ENCODE data around the gene DND1.
"Not testable (repeated sequence)": the region's sequence is repeated elsewhere in the genome, so short reads cannot be mapped to it uniquely, and the experiment has no call there.

DND1 gene

DNA sequence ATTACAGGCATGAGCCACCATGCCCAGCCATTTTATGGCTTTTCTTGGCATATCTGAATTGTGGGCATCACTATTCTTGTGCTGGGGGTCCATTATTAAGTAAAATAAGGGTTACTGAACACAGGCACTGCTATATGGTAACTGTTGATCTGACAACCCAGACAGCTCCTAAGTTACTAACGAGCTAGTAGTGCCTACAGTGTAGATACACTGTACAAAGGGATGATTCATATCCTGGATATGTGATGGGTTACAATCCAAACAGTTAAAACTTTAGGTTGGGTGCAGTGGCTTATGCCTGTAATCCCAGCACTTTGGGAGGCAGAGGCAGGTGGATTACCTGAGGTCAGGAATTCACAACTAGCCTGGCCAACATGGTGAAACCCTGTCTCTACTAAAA lies 44.7 kb downstream of the DND1 start:
- no peak for DNase-seq

DNA sequence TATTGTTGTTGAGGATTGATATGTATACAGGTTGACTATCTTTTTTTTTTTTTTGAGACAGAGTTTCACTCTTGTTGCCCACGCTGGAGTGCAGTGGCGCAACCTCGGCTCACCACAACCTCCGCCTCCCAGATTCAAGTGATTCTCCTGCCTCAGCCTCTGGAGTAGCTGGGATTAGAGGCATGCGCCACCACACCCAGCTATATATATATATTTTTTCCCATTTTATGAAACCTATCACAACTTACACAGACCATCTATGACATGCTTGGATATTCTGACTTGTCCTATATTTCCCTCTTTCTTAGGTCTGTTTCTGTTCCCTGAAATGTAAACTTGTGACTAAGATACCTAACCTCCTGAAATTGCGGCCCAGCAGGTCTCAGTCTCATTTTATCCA lies 45.4 kb downstream of the DND1 start:
- no peak for DNase-seq

DNA sequence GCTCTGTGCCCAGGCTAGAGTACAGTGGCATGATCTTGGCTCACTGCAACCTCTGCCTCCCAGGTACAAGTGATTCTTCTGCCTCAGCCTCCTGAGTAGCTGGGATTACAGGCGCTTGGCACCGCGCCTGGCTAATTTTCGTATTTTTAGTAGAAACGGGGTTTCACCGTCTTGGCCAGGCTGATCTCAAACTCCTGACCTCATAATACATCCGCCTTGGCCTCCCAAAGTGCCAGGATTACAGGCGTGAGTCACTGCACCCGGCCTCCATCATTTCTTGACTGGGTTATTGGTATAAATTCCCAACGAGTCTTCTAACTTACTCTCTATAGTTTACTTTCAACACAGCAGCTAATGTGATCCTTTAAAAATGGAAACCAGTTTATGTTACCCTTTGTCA lies 48.5 kb downstream of the DND1 start:
- not testable (repeated sequence) for DNase-seq

DNA sequence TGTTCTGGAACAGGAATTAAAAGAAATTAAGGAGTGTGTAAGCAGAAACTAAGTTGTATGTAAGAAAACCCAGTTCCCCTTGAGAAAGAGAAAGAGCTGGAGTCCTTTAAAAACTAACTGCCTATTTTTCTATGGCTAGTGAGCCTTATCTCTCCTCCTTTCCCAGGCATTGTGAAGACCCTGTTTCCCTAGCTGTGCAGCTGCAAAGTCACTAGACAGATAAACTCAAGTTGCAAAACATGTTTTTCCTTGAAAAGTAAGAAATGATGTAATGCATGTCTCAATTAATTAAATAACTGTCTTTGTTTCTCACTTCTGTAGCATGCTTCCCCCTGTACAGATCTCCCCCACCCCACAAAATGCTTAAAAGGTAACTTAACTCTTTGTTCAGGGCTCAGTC lies 50.3 kb downstream of the DND1 start:
- DNase-seq: not testable (repeated sequence)

DNA sequence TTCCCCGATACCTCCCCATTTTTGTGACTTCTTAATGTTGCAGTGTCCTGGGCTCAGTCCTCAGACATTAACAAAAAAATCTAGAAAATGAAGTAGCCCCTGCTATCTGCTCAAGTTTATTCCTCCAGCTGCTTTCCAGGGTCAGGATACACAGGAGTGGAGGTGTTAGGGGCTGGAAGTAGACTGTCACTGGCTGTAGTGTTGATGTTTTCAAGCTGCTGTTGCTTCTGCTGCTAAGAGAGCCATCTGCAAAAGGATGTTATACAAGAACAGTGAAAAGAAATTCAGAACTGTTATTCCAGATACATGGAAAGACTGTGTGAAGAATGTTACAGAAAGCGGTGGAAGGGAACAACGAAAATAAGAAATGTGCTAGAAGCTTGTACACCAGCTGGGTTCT lies 51.1 kb downstream of the DND1 start:
- no peak for DNase-seq

All from NCI-H146 (cell line).